SU-DHL-6 (cell line): Measurements from ENCODE around the gene RASA1.

Source experiments
- CTCF ChIP-seq: fragments of 200-600 bp; sonication (generic); IDR thresholded peaks from one replicate; pipeline ENCODE4 v1.5.1; 2017; ENCODE audit warnings: antibody characterized with exemption, mild to moderate bottlenecking, low read length, moderate library complexity; ENCODE audit not compliant: insufficient read depth, poor library complexity, severe bottlenecking
- EZH2phosphoT487 ChIP-seq: fragments of 200-600 bp; sonication (generic), shearing (Covaris generic); conservative IDR thresholded peaks from 2 replicates; pipeline ENCODE4 v1.6.1; 2018; ENCODE audit warnings: mild to moderate bottlenecking, antibody characterized with exemption, low read length, moderate library complexity, mixed read lengths

DNA sequence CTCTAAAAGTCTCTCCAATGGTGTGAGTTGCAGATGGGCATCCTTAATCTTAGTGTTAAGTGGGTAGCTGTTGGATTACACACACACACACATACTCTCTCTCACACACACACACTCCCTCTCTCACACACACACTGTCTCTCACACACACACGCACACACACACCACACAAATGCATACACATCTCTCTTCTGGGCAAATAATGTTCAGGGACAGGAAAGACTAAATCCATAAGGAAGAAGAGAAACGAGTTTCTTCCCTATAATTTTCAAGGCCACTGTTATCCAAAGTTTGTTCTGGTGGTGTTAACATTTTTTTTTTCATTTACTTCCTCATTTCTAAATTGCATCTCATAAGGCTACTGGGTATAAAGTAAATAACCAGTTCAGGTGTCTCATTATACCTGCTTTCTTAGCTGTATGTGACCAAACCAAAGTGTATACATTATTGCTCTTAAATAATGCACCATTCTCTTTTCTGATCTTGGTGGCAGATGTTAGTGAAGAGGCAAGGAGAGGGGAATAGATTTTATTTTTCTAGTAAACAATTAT, 167.5 kb downstream of the RASA1 start:
- TF ChIP-seq EZH2phosphoT487 (no peak), CTCF (no peak)
